GM19240 (cell line): ENCODE data around the gene TMC1.
"Not testable (repeated sequence)": the region's sequence is repeated elsewhere in the genome, so short reads cannot be mapped to it uniquely, and the experiment has no call there.

ENCODE experiments used
- DNase-seq: peaks from one replicate; pipeline ENCODE4 v3.0.0; 2011; ENCODE audit warnings: low spot score; ENCODE audit not compliant: insufficient read length

TMC1 gene

GRCh38 chr9:72813544-72813943 lies 292.1 kb downstream of the TMC1 start:
- DNase-seq = no peak

DNA sequence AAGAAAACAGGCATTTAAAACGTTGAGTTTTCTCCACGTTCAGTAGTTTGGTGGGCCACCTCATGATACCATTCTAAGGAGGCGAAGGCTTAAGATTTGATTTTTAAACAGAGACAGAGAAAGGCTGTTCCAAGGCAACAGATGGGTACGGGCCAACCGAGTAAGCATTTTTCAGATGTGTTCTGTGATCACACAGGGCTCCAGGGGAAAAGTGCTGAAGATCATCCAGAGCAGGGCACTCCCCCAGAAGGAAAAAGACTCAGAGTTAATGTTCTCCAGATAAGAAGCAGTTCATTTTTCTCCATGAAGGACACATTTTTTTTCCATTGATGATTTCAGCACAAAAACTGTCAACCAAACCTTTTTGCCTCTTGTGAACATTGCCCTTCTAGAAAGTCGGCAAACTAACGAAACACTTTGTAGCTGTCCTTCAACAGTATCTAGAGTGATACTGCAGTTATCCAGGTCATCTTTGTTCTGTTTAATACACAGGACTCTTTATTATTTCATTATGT lies 292.7 kb downstream of the TMC1 start:
- DNase-seq = no peak

- no peak for DNase-seq
These were observed 295.3 kb downstream of the TMC1 start for GRCh38 chr9:72816666-72817065.

DNA sequence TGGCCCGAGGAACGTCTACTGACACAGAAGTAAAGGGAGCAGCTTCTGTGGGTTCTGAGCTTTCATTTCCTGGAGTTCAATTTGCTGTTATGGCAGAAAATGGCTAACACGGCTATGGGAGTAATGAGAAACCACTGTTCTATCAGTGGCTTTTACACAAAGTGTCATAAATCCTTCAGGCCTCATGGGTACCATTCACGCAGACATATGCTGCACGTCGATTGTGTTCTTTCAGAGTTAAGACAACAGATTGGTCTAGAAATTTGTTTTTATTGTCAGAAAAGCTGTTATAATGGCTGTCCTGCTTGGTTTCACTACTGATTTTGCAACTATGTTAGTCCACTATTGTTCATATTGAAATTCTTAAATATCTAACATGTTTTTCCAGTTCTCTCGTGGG lies 296.0 kb downstream of the TMC1 start:
- DNase-seq = no peak

DNA sequence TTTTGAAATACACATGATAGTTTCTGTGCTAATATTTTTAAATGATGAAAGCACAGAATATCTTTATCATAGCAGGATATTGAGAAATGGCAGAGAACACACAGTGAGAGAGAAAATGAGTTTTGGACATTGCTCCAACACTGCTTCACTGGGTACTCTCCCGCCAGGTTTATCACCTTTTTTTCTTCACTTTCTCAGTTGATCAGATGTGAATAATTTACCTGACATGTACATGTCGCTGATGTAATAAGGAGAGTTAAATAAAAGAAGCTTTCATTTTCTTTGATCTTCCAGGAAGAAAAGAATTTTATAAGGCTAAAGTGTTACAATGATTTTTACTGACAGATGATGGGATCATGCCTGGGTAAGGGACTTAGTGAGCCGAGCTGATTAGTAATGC lies 297.0 kb downstream of the TMC1 start:
- no peak for DNase-seq

GRCh38 chr9:72823971-72824370 lies 302.6 kb downstream of the TMC1 start:
- DNase-seq = no peak

- no peak for DNase-seq
These were observed 305.9 kb downstream of the TMC1 start for GRCh38 chr9:72826996-72827949.

DNA sequence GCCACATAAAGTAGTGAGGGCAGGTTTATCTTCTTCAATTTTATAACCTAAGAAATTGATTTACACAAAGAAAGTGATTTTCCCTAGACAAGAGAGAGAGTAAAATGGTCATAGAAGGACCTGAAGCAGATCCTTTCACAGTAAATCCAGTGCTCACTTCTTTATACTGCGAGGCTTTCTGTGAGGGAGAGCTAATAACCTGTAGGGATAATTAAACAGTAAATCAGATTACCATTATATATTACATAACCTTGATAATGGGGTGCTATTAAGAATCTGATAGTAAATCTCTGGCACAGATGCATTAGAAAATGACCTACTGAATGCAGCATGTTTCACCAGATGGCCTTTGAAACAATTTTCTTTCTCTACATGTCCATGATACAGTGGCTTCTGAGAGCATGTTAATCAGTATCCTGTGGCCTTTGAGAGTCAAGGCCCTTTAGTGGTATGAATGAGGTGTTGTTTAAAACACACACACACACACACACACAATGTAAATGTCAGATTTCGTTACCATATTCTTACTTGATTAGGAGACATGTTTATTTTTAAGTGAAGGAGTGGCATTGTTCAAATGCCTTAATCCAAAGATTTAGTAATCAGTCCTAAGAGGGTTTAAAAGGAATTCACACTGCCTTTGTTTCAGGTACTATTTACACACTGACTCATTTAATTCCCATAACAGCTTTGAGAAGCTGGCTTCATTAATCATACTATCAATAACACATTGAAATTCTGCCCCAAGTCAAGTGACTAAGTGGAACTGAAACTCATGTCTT lies 306.7 kb downstream of the TMC1 start:
- no peak for DNase-seq

DNA sequence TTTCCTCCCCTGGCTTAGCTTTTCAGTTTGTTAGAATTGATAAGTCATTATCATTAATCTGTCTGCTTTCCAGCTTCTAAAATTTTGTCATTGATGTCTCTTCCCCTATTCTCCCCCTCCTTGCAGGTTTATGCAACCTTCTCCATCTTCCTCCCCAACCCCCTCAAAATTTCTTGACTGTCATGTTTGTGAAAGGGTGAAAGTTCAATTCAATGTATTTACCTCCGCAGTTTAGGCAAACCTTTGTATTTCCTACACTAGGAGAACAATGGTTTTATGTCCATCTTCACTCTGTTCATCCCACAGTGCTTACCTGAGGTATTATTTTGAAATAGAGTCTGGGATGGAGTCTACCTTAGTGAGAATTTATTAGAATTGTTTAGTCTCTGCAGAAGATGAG lies 313.6 kb downstream of the TMC1 start:
- no peak for DNase-seq

GRCh38 chr9:72836790-72837189 lies 315.4 kb downstream of the TMC1 start:
- DNase-seq = no peak

GRCh38 chr9:72839085-72839484 lies 317.7 kb downstream of the TMC1 start:
- no peak for DNase-seq

GRCh38 chr9:72843520-72844439 lies 322.4 kb downstream of the TMC1 start:
- DNase-seq = no peak

GRCh38 chr9:72844440-72844768 lies 323.0 kb downstream of the TMC1 start:
- DNase-seq = no peak

DNA sequence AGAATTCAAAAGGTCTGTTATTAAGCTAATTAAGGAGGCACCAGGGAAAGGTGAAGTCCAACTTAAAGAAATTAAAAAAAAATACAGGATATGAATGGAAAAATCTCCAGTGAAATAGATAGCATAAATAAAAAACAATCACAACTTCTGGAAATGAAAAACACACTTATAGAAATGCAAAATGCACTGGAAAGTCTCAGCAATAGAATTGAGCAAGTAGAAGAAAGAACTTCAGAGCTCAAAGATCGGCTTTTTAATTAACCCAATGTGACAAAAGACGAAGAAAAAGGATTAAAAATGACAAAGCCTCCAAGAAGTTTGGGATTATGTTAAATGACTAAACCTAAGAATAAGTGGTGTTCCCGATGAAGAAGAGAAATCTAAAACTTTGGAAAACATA lies 323.6 kb downstream of the TMC1 start:
- not testable (repeated sequence) for DNase-seq

DNA sequence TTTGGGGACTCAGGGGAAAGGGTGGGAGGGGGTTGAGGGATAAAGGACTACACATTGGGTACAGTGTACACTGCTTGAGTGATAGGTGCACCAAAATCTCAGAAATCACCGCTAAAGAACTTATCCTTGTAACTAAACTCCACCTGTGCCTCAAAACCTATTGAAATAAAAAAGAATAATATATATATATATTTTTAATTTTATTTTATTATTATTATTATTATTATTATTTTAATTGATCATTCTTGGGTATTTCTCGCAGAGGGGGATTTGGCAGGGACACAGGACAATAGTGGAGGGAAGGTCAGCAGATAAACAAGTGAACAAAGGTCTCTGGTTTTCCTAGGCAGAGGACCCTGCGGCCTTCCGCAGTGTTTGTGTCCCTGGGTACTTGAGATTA lies 328.8 kb downstream of the TMC1 start:
- not testable (repeated sequence) for DNase-seq

DNA sequence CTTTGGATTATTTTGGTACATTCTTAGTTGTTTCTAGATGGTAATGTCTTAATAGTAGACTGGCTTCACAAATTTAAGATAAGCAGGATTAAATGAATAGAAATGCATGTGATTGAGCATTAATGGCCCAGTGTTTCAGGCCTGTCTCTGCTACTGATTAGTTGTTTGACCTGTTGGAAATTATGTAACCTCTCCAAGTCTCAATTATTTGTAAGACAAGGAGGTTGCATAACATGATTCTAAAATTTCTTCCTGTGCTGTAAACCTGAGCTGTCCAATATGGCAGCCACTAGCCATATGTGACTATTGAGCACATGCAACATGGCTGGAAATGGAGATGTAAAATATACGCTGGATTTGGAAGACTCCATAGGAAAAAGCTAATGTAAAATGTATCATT lies 333.9 kb downstream of the TMC1 start:
- DNase-seq = no peak

DNA sequence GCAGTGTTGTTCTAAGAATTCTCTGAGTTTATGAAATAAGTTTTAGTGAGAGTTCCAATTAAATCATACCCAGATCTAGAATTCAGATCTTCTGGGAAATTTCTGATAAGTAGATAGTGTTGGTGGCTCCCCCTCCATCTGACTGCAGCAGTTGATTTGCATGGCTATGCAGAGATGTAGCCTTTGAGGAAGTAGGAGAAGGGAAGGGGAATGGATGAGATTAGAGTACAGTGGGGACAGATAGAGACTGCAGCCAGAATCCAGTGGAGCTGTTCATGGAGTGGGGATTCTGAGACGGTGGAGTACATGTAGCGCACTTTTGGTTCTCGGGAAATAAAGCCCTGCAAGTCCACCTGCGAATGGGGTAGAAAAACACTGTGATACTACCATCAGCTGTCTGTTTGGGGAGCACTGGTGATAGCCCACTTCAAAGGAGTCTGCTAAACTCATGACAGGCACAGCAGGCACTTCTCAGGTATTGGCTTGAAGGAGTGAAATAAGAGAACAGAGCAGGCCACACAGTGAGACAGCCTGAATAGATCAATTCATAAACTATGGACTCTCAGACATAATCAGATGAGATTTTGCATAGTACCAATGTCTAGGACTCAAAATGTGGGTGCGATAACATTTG lies 334.6 kb downstream of the TMC1 start:
- DNase-seq = no peak

GRCh38 chr9:72856972-72857623 lies 335.7 kb downstream of the TMC1 start:
- no peak for DNase-seq

DNA sequence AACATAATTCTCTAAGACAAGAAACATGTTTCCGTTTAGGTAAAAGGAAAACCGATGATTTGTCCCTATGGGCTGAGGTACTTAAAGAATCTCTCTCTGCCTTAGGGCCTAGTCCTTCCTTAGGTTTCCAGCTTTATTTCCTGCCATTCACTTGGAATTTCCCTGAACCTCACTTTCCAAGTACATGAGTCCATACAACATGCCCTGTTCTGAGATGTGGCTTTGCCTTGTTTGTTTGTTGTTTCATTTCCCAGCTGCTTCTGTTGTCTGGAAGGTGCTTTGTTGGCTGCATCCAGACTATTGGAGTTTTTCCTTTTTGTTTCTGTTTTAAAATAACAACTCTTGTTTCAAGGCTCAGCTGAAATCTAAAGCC lies 336.2 kb downstream of the TMC1 start:
- DNase-seq = no peak
